GM20000 (cell line): ENCODE data around the gene KIAA1586.
A peak's percentile ranks its signal among the peaks of the same experiment; 100 is the strongest.
"Not testable (repeated sequence)": the region's sequence is repeated elsewhere in the genome, so short reads cannot be mapped to it uniquely, and the experiment has no call there.

ENCODE experiments used
- DNase-seq: peaks from one replicate; pipeline ENCODE4 v3.0.0; 2012; ENCODE audit warnings: low spot score
- TF ChIP-seq, protein P1 (sequence below): IDR thresholded peaks from 2 replicates; pipeline ENCODE4 v1.5.1; 2012; ENCODE audit warnings: mild to moderate bottlenecking, control low read depth; ENCODE audit errors: extremely low read depth, missing control alignments

KIAA1586 gene

DNA sequence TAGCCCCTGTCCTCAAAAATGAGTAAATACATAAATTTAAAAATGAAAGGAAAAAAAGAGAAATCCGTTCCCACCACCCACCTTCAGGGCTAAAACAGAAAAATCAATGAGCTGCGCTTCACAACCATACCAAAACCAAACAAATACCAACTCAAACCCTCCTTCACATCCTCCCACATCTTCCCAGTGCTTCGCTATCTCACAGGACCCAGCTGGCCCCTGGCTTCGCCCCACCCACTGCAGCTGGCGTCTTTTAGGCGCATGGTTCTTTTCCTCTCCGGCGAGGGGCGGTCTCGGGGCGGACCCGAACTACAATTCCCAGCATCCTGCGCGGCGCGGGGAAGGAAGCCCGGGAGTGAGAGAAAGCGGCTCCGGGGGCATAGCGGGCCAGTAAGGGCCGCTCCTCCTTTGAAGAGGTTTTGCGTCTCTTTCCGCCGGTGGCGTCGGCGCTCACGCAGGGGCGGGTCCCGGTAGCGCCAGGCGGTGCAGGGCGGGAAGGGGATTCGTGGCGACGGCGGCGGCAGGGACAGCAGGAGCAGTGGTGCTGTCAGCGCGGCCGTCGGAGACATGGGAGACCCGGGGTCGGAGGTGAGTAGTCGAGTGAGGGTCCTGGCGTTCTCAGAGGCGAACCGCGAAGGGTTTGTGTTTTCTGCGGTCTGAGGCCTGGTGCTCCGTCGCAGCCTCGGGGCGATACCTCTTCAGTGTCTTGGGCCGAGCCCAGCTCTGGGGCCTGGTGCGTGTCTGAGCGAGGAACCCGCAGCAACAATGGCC lies 43.4 kb downstream of the KIAA1586 start, which contains the start of gene ZNF451:
Gene ZNF451 (plus strand): TSS at position 502 of the 771 bp plus-strand sequence. CDS start 66 bp downstream, at position 568.
- TF ChIP-seq, protein P1, sequence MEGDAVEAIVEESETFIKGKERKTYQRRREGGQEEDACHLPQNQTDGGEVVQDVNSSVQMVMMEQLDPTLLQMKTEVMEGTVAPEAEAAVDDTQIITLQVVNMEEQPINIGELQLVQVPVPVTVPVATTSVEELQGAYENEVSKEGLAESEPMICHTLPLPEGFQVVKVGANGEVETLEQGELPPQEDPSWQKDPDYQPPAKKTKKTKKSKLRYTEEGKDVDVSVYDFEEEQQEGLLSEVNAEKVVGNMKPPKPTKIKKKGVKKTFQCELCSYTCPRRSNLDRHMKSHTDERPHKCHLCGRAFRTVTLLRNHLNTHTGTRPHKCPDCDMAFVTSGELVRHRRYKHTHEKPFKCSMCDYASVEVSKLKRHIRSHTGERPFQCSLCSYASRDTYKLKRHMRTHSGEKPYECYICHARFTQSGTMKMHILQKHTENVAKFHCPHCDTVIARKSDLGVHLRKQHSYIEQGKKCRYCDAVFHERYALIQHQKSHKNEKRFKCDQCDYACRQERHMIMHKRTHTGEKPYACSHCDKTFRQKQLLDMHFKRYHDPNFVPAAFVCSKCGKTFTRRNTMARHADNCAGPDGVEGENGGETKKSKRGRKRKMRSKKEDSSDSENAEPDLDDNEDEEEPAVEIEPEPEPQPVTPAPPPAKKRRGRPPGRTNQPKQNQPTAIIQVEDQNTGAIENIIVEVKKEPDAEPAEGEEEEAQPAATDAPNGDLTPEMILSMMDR = no peak
- DNase-seq = peak; percentile 93

GRCh38 chr6:57090458-57091067 lies 44.1 kb downstream of the KIAA1586 start:
- DNase-seq = not testable (repeated sequence)

- not testable (repeated sequence) for DNase-seq
These were observed 44.9 kb downstream of the KIAA1586 start for GRCh38 chr6:57091375-57091774.

DNA sequence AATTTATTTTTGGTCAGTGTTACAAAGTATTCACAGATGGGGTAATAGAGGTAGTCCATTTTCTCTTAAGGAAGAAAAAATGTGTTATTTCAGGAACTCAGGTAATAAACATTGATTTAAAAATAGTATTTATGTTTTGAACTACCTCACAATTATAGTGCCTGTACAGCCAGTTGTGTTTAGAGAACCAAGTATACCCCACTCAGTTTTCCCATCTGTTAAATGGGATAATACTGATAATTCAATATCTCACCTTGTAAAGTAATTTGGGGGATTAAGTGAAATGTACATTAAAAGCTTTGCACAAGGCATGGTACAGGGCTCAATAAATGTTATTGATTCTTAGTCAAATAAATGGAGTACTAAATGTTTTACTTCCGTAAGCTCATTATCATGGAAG lies 48.2 kb downstream of the KIAA1586 start:
- DNase-seq = no peak
- TF ChIP-seq, protein P1 = no peak

- TF ChIP-seq, protein P1 = no peak
- DNase-seq = no peak
These were observed 51.1 kb downstream of the KIAA1586 start for GRCh38 chr6:57097596-57097995.

GRCh38 chr6:57102976-57103375 lies 56.5 kb downstream of the KIAA1586 start:
- TF ChIP-seq, protein P1 = no peak
- no peak for DNase-seq

GRCh38 chr6:57104336-57104735 lies 57.8 kb downstream of the KIAA1586 start:
- TF ChIP-seq, protein P1 = no peak
- no peak for DNase-seq
